ENCODE results near the gene DAZAP1. TPM values are rescaled to one million over a fixed set of nuclear protein-coding genes. Genes with fewer than 3 reads are reported as not detected.

The DAZAP1 gene
- total and polyA plus RNA-seq, 2 experiments from 2014 or later: 11.0 to 56.6 TPM

GRCh38 chr19:1395194-1396018 lies 12.0 kb upstream of the DAZAP1 start:
- H3K27me3 ChIP-seq (replicated peaks; ENCODE audit: insufficient read depth): no peaks in the 10 kb centered on the region
- no peaks in the 10 kb centered on the region for H3K79me2 ChIP-seq (ENCODE audit: insufficient read depth)
- H4K20me1 ChIP-seq (ENCODE audit: insufficient read depth): no peaks in the 10 kb centered on the region
- H3K36me3 ChIP-seq (ENCODE audit: low read depth): no peaks in the 10 kb centered on the region
- in situ Hi-C loops (cut with MboI): no loop called here
- 0 out of 2 replicates have a peak, but pooled peaks cover 5% of the 10 kb centered on the region for H3K4me1 ChIP-seq (ENCODE audit: insufficient read depth)
- H3K27ac ChIP-seq: no peak overlapping the region
- WGBS, 2 experiments (ENCODE audit: low coverage in 1 of 2, low lambda C conversion rate in 2 of 2, missing lambda C conversion rate in 2 of 2): 86 to 89% methylated on average over 50 to 51 of the region's 52 CpGs
- no peak overlapping the region for H2AFZ ChIP-seq
- H3K4me2 ChIP-seq (ENCODE audit: unreplicated experiment): no peak overlapping the region
- DNase-seq: no peak
- H3K9me2 ChIP-seq (ENCODE audit: insufficient read depth): no peaks in the 10 kb centered on the region
- no peak overlapping the region for H3K4me3 ChIP-seq
- no peaks in the 10 kb centered on the region for H3F3A ChIP-seq (ENCODE audit: insufficient read depth)
- H3K9me3 ChIP-seq (ENCODE audit: low read depth): no peaks in the 10 kb centered on the region
- no peak overlapping the region for H3K9ac ChIP-seq
- no peak for TF ChIP-seq EZH2phosphoT487 (IDR thresholded peaks at IDR 0.05; ENCODE audit: insufficient read depth, low read depth)
- TF ChIP-seq EZH2 (IDR thresholded peaks at IDR 0.05; ENCODE audit: insufficient read depth, poor library complexity, severe bottlenecking): no peak

GRCh38 chr19:1396019-1396767 lies 11.2 kb upstream of the DAZAP1 start:
- DNase-seq: peak; percentile 36
- in situ Hi-C loops (cut with MboI): no loop called here
- Histone ChIP-seq H3K4me1 (ENCODE audit: insufficient read depth) (0 out of 2 replicates have a peak, but pooled peaks cover 7% of the 10 kb centered on the region), H3K9me2 (ENCODE audit: insufficient read depth) (no peaks in the 10 kb centered on the region), H3K27me3 (replicated peaks; ENCODE audit: insufficient read depth) (no peaks in the 10 kb centered on the region), H4K20me1 (ENCODE audit: insufficient read depth) (no peaks in the 10 kb centered on the region), H3K4me2 (ENCODE audit: unreplicated experiment) (no peak overlapping the region), H3K27ac (no peak overlapping the region), H3K4me3 (no peak overlapping the region), H3F3A (ENCODE audit: insufficient read depth) (no peaks in the 10 kb centered on the region), H2AFZ (no peak overlapping the region), H3K9me3 (ENCODE audit: low read depth) (no peaks in the 10 kb centered on the region), H3K79me2 (ENCODE audit: insufficient read depth) (no peaks in the 10 kb centered on the region), H3K9ac (peak overlapping the region; percentile 5; the same call in 1 of the 2 replicates), H3K36me3 (ENCODE audit: low read depth) (no peaks in the 10 kb centered on the region)
- 19 to 26% methylated on average over 22 to 25 of the region's 25 CpGs for WGBS, 2 experiments (ENCODE audit: low coverage in 1 of 2, low lambda C conversion rate in 2 of 2, missing lambda C conversion rate in 2 of 2)
- TF ChIP-seq EZH2 (IDR thresholded peaks at IDR 0.05; ENCODE audit: insufficient read depth, poor library complexity, severe bottlenecking) (no peak), EZH2phosphoT487 (IDR thresholded peaks at IDR 0.05; ENCODE audit: insufficient read depth, low read depth) (no peak)

GRCh38 chr19:1396768-1397679 lies 10.4 kb upstream of the DAZAP1 start:
- H3K9me3 ChIP-seq (ENCODE audit: low read depth): no peaks in the 10 kb centered on the region
- in situ Hi-C loops (cut with MboI): no loop called here
- no peak overlapping the region for H3K27ac ChIP-seq
- no peak for TF ChIP-seq EZH2phosphoT487 (IDR thresholded peaks at IDR 0.05; ENCODE audit: insufficient read depth, low read depth)
- TF ChIP-seq EZH2 (IDR thresholded peaks at IDR 0.05; ENCODE audit: insufficient read depth, poor library complexity, severe bottlenecking): no peak
- peak; percentile 38 for DNase-seq
- H3K4me1 ChIP-seq (ENCODE audit: insufficient read depth): 0 out of 2 replicates have a peak, but pooled peaks cover 7% of the 10 kb centered on the region
- no peaks in the 10 kb centered on the region for H3K79me2 ChIP-seq (ENCODE audit: insufficient read depth)
- H3K4me3 ChIP-seq: no peak overlapping the region
- no peak overlapping the region for H2AFZ ChIP-seq
- no peaks in the 10 kb centered on the region for H4K20me1 ChIP-seq (ENCODE audit: insufficient read depth)
- no peaks in the 10 kb centered on the region for H3F3A ChIP-seq (ENCODE audit: insufficient read depth)
- H3K27me3 ChIP-seq (replicated peaks; ENCODE audit: insufficient read depth): no peaks in the 10 kb centered on the region
- H3K36me3 ChIP-seq (ENCODE audit: low read depth): no peaks in the 10 kb centered on the region
- WGBS, 2 experiments (ENCODE audit: low coverage in 1 of 2, low lambda C conversion rate in 2 of 2, missing lambda C conversion rate in 2 of 2): 42 to 47% methylated on average over 22 to 39 of the region's 42 CpGs
- H3K9ac ChIP-seq: no peak overlapping the region
- H3K9me2 ChIP-seq (ENCODE audit: insufficient read depth): no peaks in the 10 kb centered on the region
- H3K4me2 ChIP-seq (ENCODE audit: unreplicated experiment): no peak overlapping the region

- TF ChIP-seq EZH2 (IDR thresholded peaks at IDR 0.05; ENCODE audit: insufficient read depth, poor library complexity, severe bottlenecking) (no peak), EZH2phosphoT487 (IDR thresholded peaks at IDR 0.05; ENCODE audit: insufficient read depth, low read depth) (no peak)
- H3K27ac ChIP-seq: no peak overlapping the region
- no peaks in the 10 kb centered on the region for H3F3A ChIP-seq (ENCODE audit: insufficient read depth)
- no peaks in the 10 kb centered on the region for H3K9me2 ChIP-seq (ENCODE audit: insufficient read depth)
- H2AFZ ChIP-seq: no peak overlapping the region
- no peak for DNase-seq
- 88 to 94% methylated on average over 9 of the region's 9 CpGs for WGBS, 2 experiments (ENCODE audit: low coverage in 1 of 2, low lambda C conversion rate in 2 of 2, missing lambda C conversion rate in 2 of 2)
- no peaks in the 10 kb centered on the region for H3K9me3 ChIP-seq (ENCODE audit: low read depth)
- H3K4me2 ChIP-seq (ENCODE audit: unreplicated experiment): no peak overlapping the region
- in situ Hi-C loops (cut with MboI): no loop called here
- H3K79me2 ChIP-seq (ENCODE audit: insufficient read depth): no peaks in the 10 kb centered on the region
- no peaks in the 10 kb centered on the region for H3K27me3 ChIP-seq (replicated peaks; ENCODE audit: insufficient read depth)
- H4K20me1 ChIP-seq (ENCODE audit: insufficient read depth): no peaks in the 10 kb centered on the region
- H3K4me1 ChIP-seq (ENCODE audit: insufficient read depth): 0 out of 2 replicates have a peak, but pooled peaks cover 7% of the 10 kb centered on the region
- H3K4me3 ChIP-seq: no peak overlapping the region
- no peaks in the 10 kb centered on the region for H3K36me3 ChIP-seq (ENCODE audit: low read depth)
- no peak overlapping the region for H3K9ac ChIP-seq
Observed at GRCh38 chr19:1397838-1398237, 9.5 kb upstream of the DAZAP1 start.
